SK-N-SH (cell line): ENCODE measurements around the gene GAB2.

Experiments used
- CHD2 ChIP-seq: fragments of 150-350 bp; IDR thresholded peaks from 2 replicates; pipeline ENCODE4 v1.6.1; 2018; ENCODE audit warnings: low read length; ENCODE audit not compliant: partially characterized antibody
- POLR2AphosphoS5 ChIP-seq: IDR thresholded peaks from 2 replicates; pipeline ENCODE4 v1.6.1; 2012; ENCODE audit warnings: low read depth, low read length
- RFX5 ChIP-seq: IDR thresholded peaks from 2 replicates; pipeline ENCODE4 v1.6.1; 2012; ENCODE audit warnings: mild to moderate bottlenecking, improper control_type of control experiment, low read length
- ZBTB33 ChIP-seq: IDR thresholded peaks from 2 replicates; pipeline ENCODE4 v1.4.0; 2012; ENCODE audit warnings: low read depth, borderline replicate concordance
- TF ChIP-seq, protein P1 (sequence below): fragments of 200-600 bp; sonication (generic); IDR thresholded peaks from 2 replicates; pipeline ENCODE4 v1.6.1; 2017; ENCODE audit warnings: antibody characterized with exemption, mild to moderate bottlenecking, moderate library complexity
- TF ChIP-seq, protein P2 (sequence below): fragments of 150-350 bp; IDR thresholded peaks from 2 replicates; pipeline ENCODE4 v1.6.1; 2017; ENCODE audit warnings: antibody characterized with exemption, low read length, low read depth, borderline replicate concordance

- TF ChIP-seq, protein P1, sequence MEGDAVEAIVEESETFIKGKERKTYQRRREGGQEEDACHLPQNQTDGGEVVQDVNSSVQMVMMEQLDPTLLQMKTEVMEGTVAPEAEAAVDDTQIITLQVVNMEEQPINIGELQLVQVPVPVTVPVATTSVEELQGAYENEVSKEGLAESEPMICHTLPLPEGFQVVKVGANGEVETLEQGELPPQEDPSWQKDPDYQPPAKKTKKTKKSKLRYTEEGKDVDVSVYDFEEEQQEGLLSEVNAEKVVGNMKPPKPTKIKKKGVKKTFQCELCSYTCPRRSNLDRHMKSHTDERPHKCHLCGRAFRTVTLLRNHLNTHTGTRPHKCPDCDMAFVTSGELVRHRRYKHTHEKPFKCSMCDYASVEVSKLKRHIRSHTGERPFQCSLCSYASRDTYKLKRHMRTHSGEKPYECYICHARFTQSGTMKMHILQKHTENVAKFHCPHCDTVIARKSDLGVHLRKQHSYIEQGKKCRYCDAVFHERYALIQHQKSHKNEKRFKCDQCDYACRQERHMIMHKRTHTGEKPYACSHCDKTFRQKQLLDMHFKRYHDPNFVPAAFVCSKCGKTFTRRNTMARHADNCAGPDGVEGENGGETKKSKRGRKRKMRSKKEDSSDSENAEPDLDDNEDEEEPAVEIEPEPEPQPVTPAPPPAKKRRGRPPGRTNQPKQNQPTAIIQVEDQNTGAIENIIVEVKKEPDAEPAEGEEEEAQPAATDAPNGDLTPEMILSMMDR = no peak
- TF ChIP-seq, protein P2, sequence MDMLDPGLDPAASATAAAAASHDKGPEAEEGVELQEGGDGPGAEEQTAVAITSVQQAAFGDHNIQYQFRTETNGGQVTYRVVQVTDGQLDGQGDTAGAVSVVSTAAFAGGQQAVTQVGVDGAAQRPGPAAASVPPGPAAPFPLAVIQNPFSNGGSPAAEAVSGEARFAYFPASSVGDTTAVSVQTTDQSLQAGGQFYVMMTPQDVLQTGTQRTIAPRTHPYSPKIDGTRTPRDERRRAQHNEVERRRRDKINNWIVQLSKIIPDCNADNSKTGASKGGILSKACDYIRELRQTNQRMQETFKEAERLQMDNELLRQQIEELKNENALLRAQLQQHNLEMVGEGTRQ = no peak
- TF ChIP-seq POLR2AphosphoS5 (no peak), ZBTB33 (no peak), RFX5 (no peak), CHD2 (no peak)
Observed at GRCh38 chr11:78438298-78438975, 20.8 kb upstream of the GAB2 start.
